ENCODE measurements around the gene RPTOR.
"Not testable (repeated sequence)": the region's sequence is repeated elsewhere in the genome, so short reads cannot be mapped to it uniquely, and the experiment has no call there.

Gene RPTOR

GRCh38 chr17:80751946-80752581 is 207.4 kb downstream of the RPTOR start:
- no peak for DNase-seq

DNA sequence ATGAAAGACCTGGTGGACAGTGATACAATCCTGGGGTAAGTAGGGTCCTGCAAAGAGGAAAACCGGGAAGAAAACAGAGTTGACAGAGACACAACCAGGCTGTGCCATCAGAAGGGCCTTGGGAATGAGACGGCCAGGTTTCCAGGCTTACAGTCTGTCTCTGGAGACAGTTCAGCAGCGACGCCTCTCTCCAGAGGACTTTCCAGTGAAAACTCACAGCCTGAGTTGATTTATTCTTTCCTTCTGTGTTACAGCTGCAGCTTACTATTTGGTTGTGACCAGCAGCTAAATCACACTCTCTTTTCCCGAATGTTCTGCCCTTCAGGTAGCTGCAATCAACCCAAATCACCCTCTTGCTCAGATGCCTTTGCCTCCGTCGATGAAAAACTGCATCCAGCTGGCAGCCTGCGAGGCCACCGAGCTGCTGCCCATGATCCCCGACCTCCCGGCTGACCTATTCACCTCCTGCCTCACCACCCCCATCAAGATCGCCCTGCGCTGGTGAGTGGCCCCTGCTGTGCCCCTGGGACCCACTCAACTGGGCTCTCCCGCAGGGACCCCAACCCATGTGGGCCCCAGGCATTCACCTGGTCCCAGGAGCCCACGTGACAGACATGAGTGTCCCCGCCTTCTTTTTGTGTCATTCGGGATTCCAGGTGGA is 209.2 kb downstream of the RPTOR start:
- DNase-seq: no peak

GRCh38 chr17:80754846-80755245 is 210.2 kb downstream of the RPTOR start:
- no peak for DNase-seq

DNA sequence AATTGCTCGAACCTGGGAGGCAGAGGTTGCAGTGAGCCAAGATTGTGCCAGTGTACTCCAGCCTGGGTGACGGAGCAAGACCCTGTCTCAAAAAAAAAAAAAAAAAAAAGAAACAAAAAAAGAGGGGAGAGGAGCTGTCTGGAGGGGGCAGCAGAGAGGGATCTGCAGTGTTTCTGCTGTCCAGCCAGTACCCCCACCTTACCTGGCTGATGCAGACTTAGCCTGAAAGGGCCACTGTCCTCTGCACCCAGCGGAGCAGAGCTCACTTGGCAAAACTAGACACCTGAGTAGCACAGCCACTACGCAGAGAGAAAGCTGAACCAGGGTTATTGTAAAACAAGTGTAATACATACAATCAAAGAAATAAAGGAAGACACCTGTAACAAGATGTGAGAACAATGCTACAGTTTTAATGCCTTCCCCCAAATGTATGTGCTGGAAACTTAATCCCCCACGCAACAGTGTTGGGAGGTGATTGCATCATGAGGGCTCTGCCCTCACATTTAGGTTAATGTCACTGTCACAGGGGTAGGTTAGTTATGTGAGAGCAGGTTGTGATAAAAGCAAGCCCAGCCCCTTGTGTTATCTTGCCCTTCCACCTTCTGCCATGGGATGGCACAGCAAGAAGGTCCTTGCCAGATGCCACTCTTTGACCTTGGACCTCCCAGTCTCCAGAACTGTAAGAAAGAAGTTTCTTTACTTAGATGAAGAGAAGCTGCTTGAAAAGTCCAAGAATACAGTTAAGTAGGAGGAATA is 211.2 kb downstream of the RPTOR start:
- no peak for DNase-seq

DNA sequence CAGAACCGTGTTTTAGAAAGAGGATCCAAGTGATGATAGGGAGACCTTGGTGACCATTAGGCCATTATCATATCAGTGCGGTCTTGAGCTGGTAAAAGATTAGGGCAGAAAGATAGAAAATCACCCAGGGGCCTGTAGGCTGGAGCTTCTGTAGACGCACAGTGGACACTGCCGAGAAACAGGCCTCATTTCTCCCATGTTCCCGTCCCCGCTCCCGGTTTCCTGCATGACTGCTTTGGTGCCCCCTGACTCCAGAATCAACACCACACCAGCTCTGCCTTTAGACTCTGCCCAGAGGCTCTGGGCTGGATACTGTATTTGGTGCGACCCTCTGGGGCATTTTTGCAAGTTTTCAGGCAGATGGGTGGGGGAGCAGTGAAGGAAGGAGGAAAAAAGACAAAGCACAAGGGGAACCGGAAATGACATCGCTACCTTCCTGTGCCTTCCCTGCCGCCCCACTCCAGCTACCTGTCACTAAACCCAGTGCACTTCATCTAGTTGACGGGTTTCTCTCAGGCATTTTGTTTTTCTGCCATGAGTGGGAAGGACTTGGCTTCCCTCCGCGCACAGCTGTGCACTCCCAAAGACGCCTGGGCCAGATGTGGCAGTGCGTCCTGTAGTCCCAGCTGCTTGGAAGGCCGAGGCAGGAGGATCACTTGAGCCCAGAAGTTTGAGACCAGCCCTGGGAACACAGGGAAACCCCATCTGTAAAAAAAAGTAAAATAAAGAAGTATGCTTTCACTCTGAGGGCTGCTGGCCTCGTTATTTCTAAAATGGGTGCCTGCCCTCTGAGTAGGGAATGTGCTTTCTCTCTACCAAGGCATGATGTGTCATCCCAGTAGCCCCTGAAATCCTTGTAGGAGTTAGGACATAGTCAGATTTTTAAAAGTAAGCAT is 214.1 kb downstream of the RPTOR start:
- DNase-seq: no peak

GRCh38 chr17:80759377-80759673 is 214.7 kb downstream of the RPTOR start:
- no peak for DNase-seq

GRCh38 chr17:80760511-80760911 is 215.9 kb downstream of the RPTOR start:
- DNase-seq: no peak

DNA sequence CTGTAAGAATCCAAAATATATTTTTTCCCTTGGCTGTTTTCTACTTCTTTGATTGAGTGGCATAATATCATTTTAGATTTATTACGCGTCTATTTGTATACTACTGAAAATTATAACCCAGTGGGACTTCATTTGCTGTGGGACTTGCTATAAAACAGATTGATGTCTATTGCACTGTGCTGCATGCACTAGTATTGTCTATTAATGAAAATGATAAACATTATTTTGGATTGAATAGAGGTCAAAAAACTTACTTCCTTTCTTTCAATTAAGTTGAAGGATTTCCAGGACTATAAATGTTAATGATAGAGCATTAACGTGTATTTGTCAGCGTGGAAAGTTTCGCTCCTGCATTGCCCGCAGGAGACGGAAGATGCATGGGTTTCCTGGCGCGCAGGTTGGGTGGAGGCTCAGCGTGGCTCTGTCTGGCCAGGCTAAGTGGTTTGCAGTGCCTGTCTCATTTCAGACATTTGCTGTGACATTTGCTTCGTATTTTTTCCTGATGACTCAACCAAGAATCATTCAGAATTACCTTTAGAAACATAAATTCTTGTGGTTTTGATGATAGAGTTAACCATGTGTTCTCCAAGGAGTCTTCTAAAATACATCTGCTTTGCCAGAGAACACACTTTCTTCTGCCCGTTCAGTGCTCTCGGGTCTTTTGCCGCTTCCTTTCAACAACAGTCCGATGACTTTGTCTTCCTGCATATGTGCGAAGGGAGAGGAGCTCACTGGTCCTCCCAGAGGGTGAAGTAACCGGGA is 216.7 kb downstream of the RPTOR start:
- DNase-seq: peak; percentile 23

DNA sequence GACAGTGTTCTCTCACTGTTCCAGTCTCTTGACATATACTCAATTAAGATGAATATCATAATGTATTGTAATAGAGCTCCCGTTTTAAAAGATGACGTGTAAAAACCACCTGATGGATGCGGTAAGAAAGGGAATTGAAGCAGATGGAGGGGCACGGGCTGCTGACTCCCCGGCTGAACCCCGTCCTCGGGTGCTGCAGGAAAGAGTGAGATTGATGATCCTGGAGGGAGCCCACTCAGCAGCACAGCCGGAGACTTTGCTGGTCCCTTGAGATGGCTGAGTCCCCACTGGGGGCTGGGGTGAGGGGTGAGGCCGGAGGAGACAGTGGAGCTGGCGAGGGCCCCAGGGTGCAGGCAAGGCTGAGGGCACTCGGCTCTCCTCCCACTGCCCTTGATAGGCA is 217.4 kb downstream of the RPTOR start:
- no peak for DNase-seq

- no peak for DNase-seq
Measured at GRCh38 chr17:80763293-80763867, 218.7 kb downstream of the RPTOR start.

DNA sequence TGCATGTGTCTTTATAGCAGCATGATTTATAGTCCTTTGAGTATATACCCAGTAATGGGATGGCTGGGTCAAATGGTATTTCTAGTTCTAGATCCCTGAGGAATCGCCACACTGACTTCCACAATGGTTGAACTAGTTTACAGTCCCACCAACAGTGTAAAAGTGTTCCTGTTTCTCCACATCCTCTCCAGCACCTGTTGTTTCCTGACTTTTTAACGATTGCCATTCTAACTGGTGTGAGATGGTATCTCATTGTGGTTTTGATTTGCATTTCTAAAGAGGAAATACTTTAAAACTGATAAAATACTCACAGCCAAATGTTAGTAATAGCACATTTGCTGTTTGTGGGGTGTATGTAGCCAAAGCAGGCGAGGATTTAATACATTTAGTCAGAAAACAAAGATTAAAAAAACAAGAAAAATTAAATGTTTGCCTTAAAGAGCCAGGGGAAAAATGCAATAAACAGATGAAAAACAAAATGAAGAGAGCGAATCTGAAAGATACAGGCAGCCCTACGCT is 220.0 kb downstream of the RPTOR start:
- DNase-seq: not testable (repeated sequence)

DNA sequence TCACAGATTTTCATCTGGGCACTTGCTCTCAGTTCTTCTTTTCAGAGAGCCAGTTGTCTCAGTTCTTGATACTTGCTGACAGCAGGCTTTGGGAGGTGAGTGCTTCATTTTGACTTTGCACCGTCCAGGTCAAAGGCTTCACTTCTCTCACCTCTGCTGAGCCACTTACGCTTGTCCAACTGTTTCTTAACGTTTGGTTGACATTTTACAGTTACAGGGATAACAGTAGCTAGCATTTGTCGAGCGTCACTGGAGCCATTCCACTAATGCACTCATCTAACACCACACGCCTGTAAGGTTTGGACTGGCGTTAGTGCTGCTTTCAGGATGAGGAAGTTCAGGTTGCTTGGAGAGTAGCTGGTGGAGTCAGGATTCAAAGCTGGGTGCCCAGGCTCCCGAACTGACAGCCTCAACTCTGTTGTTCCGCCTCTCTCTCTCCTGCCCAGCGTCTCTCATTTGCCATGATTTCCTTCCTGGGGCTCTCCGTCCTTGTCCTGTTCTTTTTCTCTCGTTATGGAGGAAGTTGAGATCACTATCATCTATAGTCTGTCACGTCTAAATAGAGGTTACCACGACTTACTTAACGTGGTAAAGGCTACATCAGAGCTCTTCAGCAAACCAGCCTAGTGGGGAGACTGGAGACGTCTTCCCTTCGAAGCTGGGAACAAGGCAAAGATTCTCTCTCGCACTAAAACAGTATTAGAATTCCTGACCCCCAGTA is 220.8 kb downstream of the RPTOR start:
- DNase-seq: no peak

GRCh38 chr17:80766290-80766855 is 221.7 kb downstream of the RPTOR start:
- DNase-seq: no peak

GRCh38 chr17:80768389-80768788 is 223.8 kb downstream of the RPTOR start:
- DNase-seq: no peak

DNA sequence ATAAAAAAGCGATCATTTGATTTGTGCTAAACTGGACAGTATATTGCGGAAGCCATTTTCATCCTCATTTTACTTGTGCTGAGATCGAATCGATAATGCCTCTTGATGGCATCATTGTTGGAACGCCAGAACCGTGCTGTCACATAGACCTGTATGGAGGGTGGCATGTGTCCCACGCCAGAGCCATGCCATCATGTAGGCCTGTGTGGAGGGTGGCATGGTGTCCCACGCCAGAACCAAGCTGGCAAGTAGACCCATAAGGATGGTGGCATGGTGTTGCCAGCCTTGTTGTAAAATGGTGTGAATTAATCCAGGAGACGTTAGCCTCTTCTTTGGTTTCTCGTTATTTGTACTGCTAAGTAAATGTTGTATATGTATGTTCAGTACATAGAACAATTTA is 224.3 kb downstream of the RPTOR start:
- DNase-seq: no peak

DNA sequence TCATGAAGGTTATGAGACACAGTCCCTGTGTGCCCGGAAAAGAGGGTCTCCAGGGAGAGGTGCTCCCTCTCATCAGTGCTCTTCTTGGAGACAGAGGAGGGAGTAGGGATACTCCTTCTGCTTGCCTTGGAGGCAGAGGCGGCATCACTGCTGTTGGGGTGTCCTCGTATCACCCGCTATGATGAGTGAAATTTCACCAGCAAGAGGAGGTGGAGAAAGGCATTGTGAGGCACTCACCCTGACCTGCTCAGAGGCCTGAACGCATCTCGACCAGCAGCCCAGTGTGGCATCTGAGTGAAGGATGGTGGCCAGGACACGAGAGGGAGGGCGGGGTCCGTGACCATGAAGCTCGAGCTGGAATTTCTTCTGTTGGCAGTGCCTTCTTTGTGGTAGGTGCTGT is 224.9 kb downstream of the RPTOR start:
- no peak for DNase-seq

DNA sequence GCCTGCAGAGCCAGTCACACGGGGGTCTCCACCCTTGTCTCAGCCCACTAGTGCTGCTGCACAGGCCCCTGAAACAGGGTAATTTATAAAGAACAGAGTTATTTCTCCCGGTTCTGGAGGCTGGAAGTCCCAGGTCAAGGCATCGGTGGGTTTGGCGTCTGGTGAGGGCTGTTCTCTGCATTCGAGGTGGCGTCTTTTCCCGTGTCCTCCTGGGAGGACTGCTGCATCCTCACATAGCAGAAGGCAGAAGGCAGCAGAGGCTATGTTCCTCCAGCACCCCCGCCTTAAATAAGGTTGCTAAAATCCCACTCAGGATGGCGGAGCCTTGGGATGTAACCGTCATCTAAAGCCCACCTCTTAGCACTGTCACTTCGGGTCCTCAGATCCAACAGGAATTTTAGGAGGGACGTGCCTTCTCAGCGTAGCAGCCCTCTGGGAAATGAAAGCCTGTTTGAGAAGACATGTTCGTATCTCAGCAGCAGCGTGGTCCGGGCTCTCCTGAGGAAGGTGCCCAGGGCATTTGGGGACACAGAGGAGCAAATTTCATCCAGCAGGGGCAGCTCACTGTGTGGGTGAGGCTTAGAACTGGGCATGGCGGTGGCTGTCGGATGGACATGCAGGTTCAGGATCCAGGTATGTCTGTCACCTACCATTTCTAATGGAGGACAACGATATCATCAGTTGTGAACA is 225.4 kb downstream of the RPTOR start:
- no peak for DNase-seq

- DNase-seq: no peak
Measured at GRCh38 chr17:80770881-80771611, 226.4 kb downstream of the RPTOR start.

DNA sequence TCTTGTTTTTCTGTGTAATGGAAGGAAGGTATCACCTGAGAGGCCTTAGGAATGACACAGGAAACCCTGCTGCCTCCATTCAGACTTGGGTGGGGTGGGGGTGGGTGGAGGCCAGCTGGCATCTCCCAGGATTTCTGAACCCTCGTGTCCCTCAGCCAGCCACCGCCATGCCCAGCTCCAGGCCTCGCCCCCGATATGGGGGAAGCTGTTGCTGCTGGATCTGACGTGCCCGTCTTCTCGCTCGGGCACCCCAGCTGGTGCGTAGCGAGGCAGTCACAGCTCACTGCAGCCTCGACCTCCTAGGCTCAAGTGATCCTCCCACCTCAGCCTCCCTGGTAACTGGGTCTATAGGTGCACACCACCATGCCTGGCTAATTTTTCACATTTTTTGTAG is 227.0 kb downstream of the RPTOR start:
- DNase-seq: no peak

DNA sequence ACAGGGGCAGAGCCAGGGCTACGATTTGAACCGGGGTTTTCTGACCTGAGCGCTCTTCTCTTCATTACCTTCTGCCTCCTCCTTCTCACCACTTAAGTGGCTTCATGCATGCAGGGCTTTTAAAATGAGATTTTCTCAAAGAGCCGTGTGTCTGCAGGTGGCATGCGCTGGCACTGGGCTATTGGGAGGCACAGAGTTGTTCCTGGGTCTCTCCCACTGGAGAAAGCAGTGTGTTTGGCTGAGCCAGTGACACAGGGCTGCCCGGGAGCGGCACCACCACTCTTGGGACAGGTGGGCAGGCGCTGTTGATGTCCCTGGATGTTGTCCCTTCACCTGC is 228.2 kb downstream of the RPTOR start:
- no peak for DNase-seq
